ENCODE data around the gene BANK1. TPM values are rescaled to one million over a fixed set of nuclear protein-coding genes. Genes with fewer than 3 reads are reported as not detected.

BANK1 gene
- total RNA-seq, 1 experiment from 2014 or later, result 1.1 TPM

DNA sequence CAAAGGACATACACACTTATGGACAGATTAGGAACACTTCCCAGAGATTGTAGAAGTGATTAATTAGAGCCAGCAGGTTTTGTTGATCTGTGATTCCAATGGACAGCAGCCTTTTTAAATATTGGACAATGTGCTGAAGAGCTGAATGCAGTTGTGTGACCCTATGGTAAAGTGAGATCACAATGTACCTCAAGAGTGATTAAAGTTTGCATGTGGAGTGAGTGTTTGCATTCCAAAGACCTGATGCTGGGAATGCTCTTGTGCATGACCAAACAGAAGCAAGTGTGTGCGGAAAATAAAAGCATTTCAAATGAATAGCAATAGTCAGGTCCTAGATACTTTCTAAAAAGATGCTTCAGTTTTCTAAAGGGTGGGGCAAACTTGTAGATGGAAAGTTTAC is 154.1 kb downstream of the BANK1 start:
- peak; percentile 2 for DNase-seq (ENCODE audit: low read depth)
- in situ Hi-C loops (cut with HindIII; ENCODE audit: low pct_unique_long_range_greater_than_20kb, low sequenced_read_pairs), result no loop called here

DNA sequence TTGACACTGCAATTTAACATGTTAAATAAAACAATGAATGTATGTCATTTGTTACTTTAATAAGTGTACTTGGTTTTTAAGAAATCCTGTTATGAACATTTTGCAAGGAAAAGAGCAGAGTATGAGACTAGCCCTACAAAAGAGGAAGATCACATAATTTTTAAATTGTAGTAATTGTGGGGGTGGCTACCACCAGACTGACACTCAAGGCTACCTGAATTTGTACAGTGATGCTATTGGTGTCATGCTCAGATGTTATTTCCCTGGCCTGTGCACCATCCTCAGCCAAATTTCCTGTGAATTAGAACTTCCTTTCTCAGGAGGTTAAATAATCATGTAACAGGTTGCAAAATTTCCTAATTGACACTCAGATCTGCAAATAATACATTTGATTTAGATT is 157.5 kb downstream of the BANK1 start:
- in situ Hi-C loops (cut with HindIII; ENCODE audit: low pct_unique_long_range_greater_than_20kb, low sequenced_read_pairs), result no loop called here
- no peak for DNase-seq (ENCODE audit: low read depth)

- in situ Hi-C loops (cut with HindIII; ENCODE audit: low pct_unique_long_range_greater_than_20kb, low sequenced_read_pairs), result no loop called here
These were observed 158.4 kb downstream of the BANK1 start for GRCh38 chr4:101948951-101949350.

GRCh38 chr4:101950258-101950979 is 159.9 kb downstream of the BANK1 start:
- no peak for DNase-seq (ENCODE audit: low read depth)
- in situ Hi-C loops (cut with HindIII; ENCODE audit: low pct_unique_long_range_greater_than_20kb, low sequenced_read_pairs), result no loop called here

More at GRCh38 chr4:101948951-101949350, 158.4 kb downstream of the BANK1 start:
- no peak for DNase-seq (ENCODE audit: low read depth)

- in situ Hi-C loops (cut with HindIII; ENCODE audit: low pct_unique_long_range_greater_than_20kb, low sequenced_read_pairs), result no loop called here
- peak; percentile 64 for DNase-seq (ENCODE audit: low read depth)
These were observed 162.5 kb downstream of the BANK1 start for GRCh38 chr4:101952985-101953384.

DNA sequence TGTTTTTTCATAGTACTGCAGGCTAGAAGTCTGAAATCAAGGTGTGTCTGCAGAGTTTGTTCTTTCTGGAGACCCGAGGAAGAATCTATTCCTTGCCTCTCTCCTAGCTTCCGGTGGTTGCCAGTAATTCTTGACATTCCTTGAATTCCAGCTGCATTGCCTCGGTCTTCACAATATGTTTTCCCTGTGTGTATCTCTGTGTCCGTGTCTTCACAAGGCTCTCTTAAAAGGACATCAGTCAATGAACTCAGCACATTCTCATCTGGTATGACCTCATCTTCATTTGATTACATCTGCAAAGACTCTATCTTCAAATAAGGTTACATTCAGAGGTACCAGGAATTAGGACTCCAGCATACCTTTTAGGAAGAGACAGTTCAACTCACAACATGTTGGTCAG is 163.4 kb downstream of the BANK1 start:
- in situ Hi-C loops (cut with HindIII; ENCODE audit: low pct_unique_long_range_greater_than_20kb, low sequenced_read_pairs), result no loop called here
- peak; percentile 88 for DNase-seq (ENCODE audit: low read depth)

- DNase-seq (ENCODE audit: low read depth), result no peak
These were observed 163.8 kb downstream of the BANK1 start for GRCh38 chr4:101954351-101954750.

GRCh38 chr4:101954975-101955678 is 164.6 kb downstream of the BANK1 start:
- peak; percentile 83 for DNase-seq (ENCODE audit: low read depth)
- in situ Hi-C loops (cut with HindIII; ENCODE audit: low pct_unique_long_range_greater_than_20kb, low sequenced_read_pairs), result no loop called here

More at GRCh38 chr4:101954351-101954750, 163.8 kb downstream of the BANK1 start:
- in situ Hi-C loops (cut with HindIII; ENCODE audit: low pct_unique_long_range_greater_than_20kb, low sequenced_read_pairs), result no loop called here

DNA sequence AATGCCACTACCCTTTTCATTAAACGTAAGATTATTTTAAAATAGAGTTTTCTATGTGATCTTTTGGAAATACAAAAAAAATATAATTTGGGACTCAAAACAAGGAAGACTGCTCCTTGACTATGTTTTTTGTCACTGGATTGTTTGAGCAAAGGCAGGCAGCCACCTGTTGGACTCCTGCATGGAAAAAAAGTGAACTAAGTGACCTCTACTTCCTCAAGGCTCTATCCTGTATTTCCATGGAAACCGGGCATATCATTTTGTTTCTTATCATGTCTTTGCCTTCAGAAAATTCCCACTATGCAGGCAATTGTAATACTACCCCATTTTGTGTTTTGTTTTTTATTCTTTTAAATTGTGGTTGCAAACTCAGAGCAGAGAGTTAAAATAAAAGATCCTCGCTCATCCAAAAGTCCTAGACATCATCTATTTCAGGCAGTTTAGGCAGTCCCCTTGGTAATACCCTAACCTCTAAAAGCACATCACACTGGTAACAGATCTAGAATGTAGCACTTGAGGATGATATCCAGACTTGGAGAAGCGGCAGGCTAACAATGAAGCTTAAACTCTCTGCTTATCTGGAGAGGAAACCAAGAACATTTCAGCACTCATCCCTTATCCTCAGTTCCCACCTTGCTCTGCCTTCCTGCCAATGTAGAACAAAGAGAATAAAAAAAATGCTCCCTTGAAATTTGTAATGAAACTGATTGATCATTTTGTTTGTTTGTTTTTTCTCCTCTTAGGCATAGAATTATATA is 165.7 kb downstream of the BANK1 start:
- no peak for DNase-seq (ENCODE audit: low read depth)
- in situ Hi-C loops (cut with HindIII; ENCODE audit: low pct_unique_long_range_greater_than_20kb, low sequenced_read_pairs), result no loop called here

DNA sequence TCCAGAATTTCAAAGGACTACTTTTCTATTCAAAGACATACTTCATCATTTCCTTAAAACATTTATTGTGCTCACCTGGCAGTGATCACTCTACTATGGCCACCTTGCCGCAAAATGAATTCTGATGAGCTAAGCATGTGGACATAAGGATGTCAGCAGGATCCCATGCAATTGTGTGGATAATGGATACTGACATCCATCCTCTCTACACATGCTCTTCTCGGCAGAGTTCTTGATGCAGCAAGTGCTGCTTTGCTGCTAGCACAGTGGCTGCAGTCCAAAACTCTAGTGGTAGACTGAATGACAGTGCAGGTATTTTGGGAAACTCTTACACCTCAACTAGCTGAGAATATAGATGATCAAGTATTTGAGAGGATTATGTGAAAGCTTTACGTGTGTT is 168.0 kb downstream of the BANK1 start:
- DNase-seq (ENCODE audit: low read depth), result no peak
- in situ Hi-C loops (cut with HindIII; ENCODE audit: low pct_unique_long_range_greater_than_20kb, low sequenced_read_pairs), result no loop called here

DNA sequence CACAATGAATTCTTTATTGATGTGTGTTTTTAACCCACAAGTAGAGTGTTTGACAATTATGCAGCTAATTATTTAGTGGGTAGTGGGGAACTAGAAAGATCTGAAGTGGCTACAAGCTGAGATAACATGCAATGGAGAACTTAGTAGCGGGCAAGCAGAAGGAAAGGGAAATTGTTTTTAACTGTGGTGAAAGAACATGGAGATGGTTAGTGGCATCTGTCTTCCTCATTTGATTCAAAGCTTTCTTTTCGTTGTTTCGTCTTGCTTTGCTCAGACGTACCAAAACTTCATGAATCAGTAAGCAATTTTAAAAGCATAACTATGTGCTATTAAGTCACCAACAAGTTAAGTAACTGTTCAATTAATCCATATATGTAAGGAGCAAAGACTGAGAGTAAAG is 169.9 kb downstream of the BANK1 start:
- in situ Hi-C loops (cut with HindIII; ENCODE audit: low pct_unique_long_range_greater_than_20kb, low sequenced_read_pairs), result no loop called here
- no peak for DNase-seq (ENCODE audit: low read depth)

DNA sequence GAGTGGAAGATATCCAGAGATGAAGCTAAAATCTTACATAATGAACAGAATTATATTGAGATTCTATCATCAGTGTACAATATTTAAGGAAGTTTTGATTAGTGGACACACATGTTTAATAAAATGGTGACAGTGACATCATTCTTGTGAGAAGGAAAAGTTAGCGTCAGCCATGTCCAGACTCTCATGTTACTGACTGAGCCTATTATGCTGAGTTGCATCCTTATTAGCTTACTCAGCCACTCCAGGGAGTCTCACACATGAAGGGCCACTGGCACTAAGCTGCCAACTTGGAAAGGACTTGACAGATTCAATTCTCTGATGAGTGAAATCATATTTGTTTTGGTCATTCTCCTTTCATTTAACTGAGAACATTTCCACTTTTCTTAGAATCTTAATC is 170.6 kb downstream of the BANK1 start:
- in situ Hi-C loops (cut with HindIII; ENCODE audit: low pct_unique_long_range_greater_than_20kb, low sequenced_read_pairs), result no loop called here
- no peak for DNase-seq (ENCODE audit: low read depth)

DNA sequence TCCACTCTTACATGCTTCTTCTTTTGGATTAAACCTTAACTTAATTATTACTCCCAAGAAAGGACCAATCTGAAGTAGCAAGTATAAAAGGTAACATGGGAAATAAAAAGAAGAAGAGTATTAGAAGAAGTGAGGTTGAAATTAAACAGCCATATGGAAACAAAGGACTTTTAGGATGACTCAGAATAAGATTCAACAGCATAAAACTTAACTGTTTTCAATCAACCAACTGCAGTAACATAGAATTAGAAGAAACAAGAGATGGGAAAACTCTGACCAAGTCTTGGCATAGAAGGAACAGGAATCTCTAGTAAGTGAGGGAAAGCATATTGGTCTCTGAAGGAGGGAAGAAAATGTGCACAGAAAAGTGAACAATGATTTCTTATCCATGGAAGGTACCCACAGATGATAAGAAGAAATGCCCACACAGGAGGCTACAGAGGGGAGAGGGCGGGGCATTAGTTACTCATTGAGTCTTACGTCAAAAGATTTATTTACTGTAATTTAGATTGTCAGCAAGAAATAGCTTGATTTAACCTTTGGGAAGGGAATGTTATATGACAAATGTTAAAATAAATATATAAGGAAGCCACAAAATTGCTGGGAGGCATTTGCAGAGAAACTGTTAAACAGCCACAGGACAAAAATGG is 177.3 kb downstream of the BANK1 start:
- in situ Hi-C loops (cut with HindIII; ENCODE audit: low pct_unique_long_range_greater_than_20kb, low sequenced_read_pairs), result no loop called here
- peak; percentile 30 for DNase-seq (ENCODE audit: low read depth)

GRCh38 chr4:101968364-101968763 is 177.8 kb downstream of the BANK1 start:
- DNase-seq (ENCODE audit: low read depth), result no peak
- in situ Hi-C loops (cut with HindIII; ENCODE audit: low pct_unique_long_range_greater_than_20kb, low sequenced_read_pairs), result no loop called here

DNA sequence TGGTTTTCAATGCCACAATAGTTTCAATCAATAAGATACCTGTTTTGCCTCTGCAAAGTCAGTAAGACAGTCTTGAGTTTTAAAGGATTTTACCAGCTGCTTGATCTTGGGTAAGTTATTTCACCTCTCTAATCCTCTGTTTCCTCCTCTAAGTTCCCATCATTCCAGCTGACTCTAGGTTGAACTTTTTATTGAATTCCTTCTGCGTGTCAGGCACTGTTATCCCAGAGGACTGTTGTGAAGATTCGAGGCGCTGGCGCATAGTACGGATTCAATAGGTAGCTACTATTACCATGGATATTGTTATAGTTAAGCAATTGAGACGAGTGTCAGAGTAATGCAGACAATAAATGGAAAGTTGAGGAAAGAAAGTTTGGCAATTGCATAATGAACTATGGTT is 179.4 kb downstream of the BANK1 start:
- in situ Hi-C loops (cut with HindIII; ENCODE audit: low pct_unique_long_range_greater_than_20kb, low sequenced_read_pairs), result no loop called here
- no peak for DNase-seq (ENCODE audit: low read depth)

- in situ Hi-C loops (cut with HindIII; ENCODE audit: low pct_unique_long_range_greater_than_20kb, low sequenced_read_pairs), result no loop called here
These were observed 180.1 kb downstream of the BANK1 start for GRCh38 chr4:101970547-101971155.

DNA sequence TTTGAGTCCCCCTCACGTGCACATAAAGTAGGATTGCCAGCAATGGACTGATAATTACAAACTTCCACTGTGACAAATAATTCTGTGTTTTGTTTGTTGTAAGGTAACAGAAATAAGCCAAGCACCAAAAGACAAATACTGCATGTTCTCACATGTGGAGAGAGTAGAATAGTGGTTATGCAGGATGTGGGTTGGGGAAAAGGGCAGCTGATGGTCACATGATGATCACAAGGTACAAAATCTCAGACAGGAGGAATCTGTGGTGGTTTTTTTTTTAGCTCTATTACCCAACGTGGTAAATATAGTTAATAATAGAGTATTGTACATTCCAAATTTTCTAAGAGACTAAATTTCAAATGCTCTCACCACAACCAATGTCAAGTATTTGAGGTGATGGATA is 182.3 kb downstream of the BANK1 start:
- in situ Hi-C loops (cut with HindIII; ENCODE audit: low pct_unique_long_range_greater_than_20kb, low sequenced_read_pairs), result no loop called here
- no peak for DNase-seq (ENCODE audit: low read depth)

More at GRCh38 chr4:101970547-101971155, 180.1 kb downstream of the BANK1 start:
- no peak for DNase-seq (ENCODE audit: low read depth)

- no peak for DNase-seq (ENCODE audit: low read depth)
These were observed 182.8 kb downstream of the BANK1 start for GRCh38 chr4:101973361-101973760.

More at GRCh38 chr4:101973361-101973760, 182.8 kb downstream of the BANK1 start:
- in situ Hi-C loops (cut with HindIII; ENCODE audit: low pct_unique_long_range_greater_than_20kb, low sequenced_read_pairs), result no loop called here
